K562 (cell line): ENCODE data around the gene NUP107. TPM values are rescaled to one million over a fixed set of nuclear protein-coding genes. Genes with fewer than 3 reads are reported as not detected.

Experiments used
- ATAC-seq: fragments of 200-7000 bp; cut with Tn5 transposase; 3 replicates; pipeline ENCODE4 v1.9.1; 2020; ENCODE audit warnings: moderate library complexity
- BruUV-seq: library from RNA; stranded (reverse); fragments of 400-500 nt; replicated peaks from 2 replicates; lab custom pipeline; 2021; lab: Mats Ljungman, UMichigan
- CTCF ChIA-PET: fragments of 300-600 bp; formaldehyde crosslinking; extraction: SDS; loops from one replicate; lab custom pipeline; 2021; ENCODE audit warnings: low intra/inter-chr PET ratio; lab: Yijun Ruan, JAX
- POLR2A ChIA-PET: fragments of 300-600, 350-650 bp; sonication (Branson Sonifier 250); formaldehyde crosslinking; extraction: SDS; loops from one replicate; lab custom pipeline; 2021; ENCODE audit warnings: antibody characterized with exemption, inconsistent platforms; lab: Yijun Ruan, JAX
- DNase-seq, 4 experiments: peaks; one replicate each; pipeline versions ENCODE4 v3.0.0 to v3.0.0-alpha.2; 2011 to 2018; ENCODE audit warnings: low spot score in 3 of 4, mixed read lengths in 3 of 4; ENCODE audit errors: extremely low read depth in 1 of 4
- FAIRE-seq: peaks from 2 replicates; lab custom pipeline; 2011; peaks lifted over from hg19 to GRCh38; lab: Jason Lieb, UNC
- H2AFZ ChIP-seq: 2 replicates; pipeline ENCODE4 v1.6.0; 2011; ENCODE audit warnings: low read depth, low read length, control low read depth, inconsistent platforms
- H3K27ac ChIP-seq: fragments of 200-600 bp; 3 replicates; pipeline ENCODE4 v1.8.0; 2011; ENCODE audit warnings: low read depth, mild to moderate bottlenecking, control low read depth, inconsistent platforms, low read length, moderate library complexity, mixed read lengths; ENCODE audit errors: extremely low read depth
- H3K27me3 ChIP-seq, 2 experiments: fragments of 300-600 bp in 1 of 2; 2 replicates in 1 of 2; 3 replicates in 1 of 2; pipeline versions ENCODE4 v1.6.0 to v1.8.0; 2011; ENCODE audit warnings: inconsistent platforms in 2 of 2, low read length in 2 of 2, mild to moderate bottlenecking in 1 of 2, mixed read lengths in 1 of 2, moderate library complexity in 1 of 2; ENCODE audit not compliant: control insufficient read depth in 2 of 2, insufficient read depth in 2 of 2
- H3K36me3 ChIP-seq: fragments of 300-600 bp; 3 replicates; pipeline ENCODE4 v1.8.0; 2011; ENCODE audit warnings: mild to moderate bottlenecking, low read length, inconsistent platforms; ENCODE audit not compliant: control insufficient read depth, insufficient read depth
- H3K4me1 ChIP-seq, 2 experiments: fragments of 200-600 bp in 1 of 2; replicated peaks in 1 of 2; 2 replicates in 1 of 2; 3 replicates in 1 of 2; pipeline versions ENCODE4 v1.5.1 to v1.8.0; 2011; ENCODE audit warnings: inconsistent platforms in 2 of 2, low read length in 2 of 2, mild to moderate bottlenecking in 1 of 2, mixed read lengths in 1 of 2, moderate library complexity in 1 of 2; ENCODE audit not compliant: control insufficient read depth in 2 of 2, insufficient read depth in 2 of 2
- H3K4me2 ChIP-seq: 2 replicates; pipeline ENCODE4 v1.6.1; 2011; ENCODE audit warnings: low read length, control low read depth, inconsistent platforms, mixed read lengths; ENCODE audit not compliant: insufficient read depth
- H3K4me3 ChIP-seq: fragments of 200-600 bp; sonication (generic), shearing (Covaris generic); 2 replicates; pipeline ENCODE4 v1.5.1; 2016; ENCODE audit warnings: control low read depth, inconsistent platforms
- H3K79me2 ChIP-seq: fragments of 200-600 bp; 3 replicates; pipeline ENCODE4 v1.8.0; 2011; ENCODE audit warnings: low read length, inconsistent platforms; ENCODE audit not compliant: control insufficient read depth, insufficient read depth
- H3K9ac ChIP-seq, 2 experiments: 2 replicates each; pipeline versions ENCODE4 v1.6.0 to v1.6.1; 2011; ENCODE audit warnings: low read depth in 2 of 2, low read length in 2 of 2, control low read depth in 1 of 2, inconsistent platforms in 1 of 2, mild to moderate bottlenecking in 1 of 2, mixed read lengths in 1 of 2; ENCODE audit not compliant: insufficient read depth in 1 of 2
- H3K9me1 ChIP-seq: one replicate; pipeline ENCODE4 v1.6.0; 2011; ENCODE audit warnings: inconsistent platforms, mild to moderate bottlenecking, low read length, moderate library complexity; ENCODE audit not compliant: control insufficient read depth, insufficient read depth
- H3K9me3 ChIP-seq: replicated peaks from 2 replicates; pipeline ENCODE4 v1.5.1; 2011; ENCODE audit warnings: low read depth, low read length, inconsistent platforms; ENCODE audit not compliant: control insufficient read depth, insufficient read depth
- H4K20me1 ChIP-seq: replicated peaks from 2 replicates; pipeline ENCODE4 v1.6.1; 2011; ENCODE audit warnings: low read length, inconsistent platforms, mixed read lengths; ENCODE audit not compliant: control insufficient read depth, insufficient read depth
- ATF3 ChIP-seq, 2 experiments: fragments of 450-650 bp in 1 of 2; sonication (generic) in 1 of 2; formaldehyde crosslinking in 1 of 2; IDR thresholded peaks in 1 of 2; conservative IDR thresholded peaks in 1 of 2; 2 replicates each; pipeline versions ENCODE4 v1.6.1 to v1.8.1; 2016 to 2023; ENCODE audit warnings: mild to moderate bottlenecking in 2 of 2, moderate library complexity in 2 of 2, inconsistent platforms in 1 of 2, missing genetic modification reagents in 1 of 2
- BHLHE40 ChIP-seq: IDR thresholded peaks from 2 replicates; pipeline ENCODE4 v1.6.1; 2011; ENCODE audit warnings: low read length, improper control_type of control experiment
- C11orf30 ChIP-seq: fragments of 450-650 bp; IDR thresholded peaks from 2 replicates; pipeline ENCODE4 v1.6.1; 2016; ENCODE audit warnings: low read depth, mild to moderate bottlenecking
- CBFA2T3 ChIP-seq: fragments of 450-650 bp; IDR thresholded peaks from 2 replicates; pipeline ENCODE4 v1.6.1; 2017
- DPF2 ChIP-seq: fragments of 450-650 bp; IDR thresholded peaks from 2 replicates; pipeline ENCODE4 v1.6.1; 2016
- FOSL1 ChIP-seq: fragments of 200-800 bp; sonication (Bioruptor generic); conservative IDR thresholded peaks from 2 replicates; pipeline ENCODE4 v1.6.1; 2016; ENCODE audit warnings: missing genetic modification characterization, missing compliant biosample characterization
- GTF3C2 ChIP-seq: IDR thresholded peaks from 3 replicates; pipeline ENCODE4 v1.6.1; 2011; ENCODE audit warnings: borderline replicate concordance, mild to moderate bottlenecking, moderate library complexity; ENCODE audit not compliant: insufficient read length; ENCODE audit errors: extremely low read depth
- MAFF ChIP-seq: IDR thresholded peaks from 2 replicates; pipeline ENCODE4 v1.6.1; 2012; ENCODE audit warnings: low read length, improper control_type of control experiment
- MAFG ChIP-seq: fragments of 450-650 bp; conservative IDR thresholded peaks from 2 replicates; pipeline ENCODE4 v1.6.1; 2016; ENCODE audit warnings: missing genetic modification characterization, missing compliant biosample characterization
- MAFK ChIP-seq: IDR thresholded peaks from 2 replicates; pipeline ENCODE4 v1.6.1; 2011; ENCODE audit warnings: low read length, improper control_type of control experiment
- NFE2 ChIP-seq: IDR thresholded peaks from 2 replicates; pipeline ENCODE4 v1.6.1; 2014; ENCODE audit warnings: antibody characterized with exemption, low read depth
- NFE2L1 ChIP-seq: fragments of 450-650 bp; IDR thresholded peaks from 2 replicates; pipeline ENCODE4 v1.6.1; 2016; ENCODE audit warnings: missing genetic modification characterization, low read depth, mild to moderate bottlenecking, missing compliant biosample characterization, moderate library complexity, borderline replicate concordance
- SMARCA4 ChIP-seq: fragments of 450-650 bp; IDR thresholded peaks from 2 replicates; pipeline ENCODE4 v1.6.1; 2016
- XRCC5 ChIP-seq: fragments of 200-400 bp; formaldehyde crosslinking; IDR thresholded peaks from 2 replicates; pipeline ENCODE4 v1.6.1; 2017; ENCODE audit warnings: low read depth, mild to moderate bottlenecking, low read length
- ZNF165 ChIP-seq: fragments of 250-450 bp; sonication (Bioruptor Pico); IDR thresholded peaks from 2 replicates; pipeline ENCODE4 v1.4.0; 2020; ENCODE audit warnings: borderline replicate concordance
- ZNF316 ChIP-seq: fragments of 450-650 bp; IDR thresholded peaks from 2 replicates; pipeline ENCODE4 v1.6.1; 2016
- WGBS: fragments of 100-300 bp; shearing (Covaris generic); methylation state at CpG from one replicate; pipeline ENCODE4 v1.1.6; 2016; ENCODE audit warnings: low coverage, mixed read lengths; ENCODE audit not compliant: insufficient coverage; ENCODE audit errors: missing lambda C conversion rate; 5-methylcytosine and 5-hydroxymethylcytosine counted together
- in situ Hi-C: fragments of 300-500 bp; cut with MboI; formaldehyde crosslinking; loops from 4 replicates; pipeline ENCODE4 v1.15.0; 2018; ENCODE audit warnings: inconsistent platforms, mixed read lengths
- intact Hi-C: fragments of 100-400 bp; cut with micrococcal nuclease; formaldehyde crosslinking; loops from 2 replicates; pipeline ENCODE4 v1.14.2; 2022
- polyA plus RNA-seq, 8 experiments: library from polyadenylated mRNA; depleted of rRNA in 4 of 8; stranded (reverse) in 5 of 8; unstranded in 3 of 8; fragments of >200 nt; fragmentation: Nextera tagmentation in 2 of 8; fragmentation: Illumina TruSeq in 1 of 8; extraction: Ambion mirVana in 2 of 8; extraction: Trizol in 1 of 8; gene quantifications; 2 replicates each; pipeline versions ENCODE4 v1.2.1 to v1.2.3, GENCODE V29; 2011 to 2014; ENCODE audit warnings: inconsistent platforms in 1 of 8, missing spikeins in 1 of 8
- total RNA-seq, 7 experiments: library from RNA; depleted of rRNA in 6 of 7; stranded (reverse); fragments of >200 nt in 6 of 7; fragmentation: Illumina TruSeq in 2 of 7; extraction: Trizol in 2 of 7; gene quantifications; 2 replicates each; pipeline versions ENCODE4 v1.2.1 to v1.2.3, GENCODE V29; 2011 to 2021; ENCODE audit warnings: low replicate concordance in 1 of 7
- TF ChIP-seq, protein P1 (sequence below): fragments of 250-450 bp; sonication (Bioruptor Pico); IDR thresholded peaks from 2 replicates; pipeline ENCODE4 v1.6.1; 2021; ENCODE audit warnings: mild to moderate bottlenecking

Gene NUP107
- total and polyA plus RNA-seq, 9 of the 15 experiments (the other 6 are each of a cell fraction or from before 2014, with no cell fraction given), result 129 to 277 (median 199) TPM

GRCh38 chr12:68733661-68734071, 46.9 kb downstream of the NUP107 start:
- ChIA-PET POLR2A (interaction anchor here (0.9 kb wide), 1 partner anchor 9 kb away, joined by 3 read pairs; no protein-coding TSS in a partner anchor), CTCF (no interaction called here)
- H3K4me3 ChIP-seq, result no peak overlapping the region
- 94% methylated on average over 4 of the region's 4 CpGs for WGBS
- H3K27ac ChIP-seq, result no peak overlapping the region
- TF ChIP-seq DPF2, result peak; percentile 32; the same call in 1 of the 2 replicates
- peak; percentile 95 for TF ChIP-seq MAFG (tag)
- peak; percentile 75; the same call in 1 of the 2 replicates for TF ChIP-seq MAFF
- TF ChIP-seq ZNF165, result no peak
- no peak for TF ChIP-seq BHLHE40
- 0 out of 2 replicates have a peak, but pooled peaks have one; percentile 17 for TF ChIP-seq SMARCA4
- peak; percentile 84 for TF ChIP-seq C11orf30
- TF ChIP-seq GTF3C2, result no peak
- peak; percentile 53; the same call in 1 of the 2 replicates for TF ChIP-seq ATF3 (IDR thresholded peaks at IDR 0.05)
- TF ChIP-seq ATF3 (CRISPR knock-in tag; conservative IDR thresholded peaks at IDR 0.05), result no peak
- TF ChIP-seq NFE2L1, result peak; percentile 76
- TF ChIP-seq FOSL1 (tag), result peak; percentile 67
- TF ChIP-seq MAFK, result peak; percentile 45; the same call in 1 of the 2 replicates
- TF ChIP-seq NFE2, result peak; percentile 79
- peak; percentile 35; the same call in 1 of the 2 replicates for TF ChIP-seq CBFA2T3
- TF ChIP-seq XRCC5, result no peak
- peak; percentile 84 for TF ChIP-seq ZNF316
- TF ChIP-seq, protein P1, sequence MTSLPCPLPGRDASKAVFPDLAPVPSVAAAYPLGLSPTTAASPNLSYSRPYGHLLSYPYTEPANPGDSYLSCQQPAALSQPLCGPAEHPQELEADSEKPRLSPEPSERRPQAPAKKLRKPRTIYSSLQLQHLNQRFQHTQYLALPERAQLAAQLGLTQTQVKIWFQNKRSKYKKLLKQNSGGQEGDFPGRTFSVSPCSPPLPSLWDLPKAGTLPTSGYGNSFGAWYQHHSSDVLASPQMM (CRISPR knock-in tag), result no peak
- H2AFZ ChIP-seq, result no peak overlapping the region
- peaks cover 76% of the 10 kb centered on the region for H3K36me3 ChIP-seq
- ATAC-seq, result no peak
- H3K9ac ChIP-seq, result no peak overlapping the region
- intact Hi-C loops (no loop called here), in situ Hi-C loops (no loop called here)
- DNase-seq, result no peak
- no peaks in the 10 kb centered on the region for H3K27me3 ChIP-seq
- H4K20me1 ChIP-seq, result no peaks in the 10 kb centered on the region
- H3K9me1 ChIP-seq, result no peaks in the 10 kb centered on the region
- H3K4me1 ChIP-seq, result no peaks in the 10 kb centered on the region
- no TSS peak for BruUV-seq
- H3K9me3 ChIP-seq, result no peaks in the 10 kb centered on the region
- FAIRE-seq, result no peak
- no peak overlapping the region for H3K4me2 ChIP-seq
- H3K79me2 ChIP-seq, result no peaks in the 10 kb centered on the region
